Dendritic cell treated with granulocyte-macrophage colony-stimulating factor and Interleukin-4, amounts not matched to agents 40 ng/mL and 50 ng/mL, for 4 days (primary cell): ENCODE data around the gene PALM2AKAP2.
"Not testable (repeated sequence)": the region's sequence is repeated elsewhere in the genome, so short reads cannot be mapped to it uniquely, and the experiment has no call there.

Experiments
- H3K27ac Mint-ChIP-seq: one replicate; pipeline ENCODE4 v1.8.0; 2022; ENCODE audit warnings: mild to moderate bottlenecking, mixed read lengths
- H3K27me3 Mint-ChIP-seq: one replicate; pipeline ENCODE4 v1.8.0; 2022; ENCODE audit warnings: mild to moderate bottlenecking, mixed read lengths
- H3K36me3 Mint-ChIP-seq: one replicate; pipeline ENCODE4 v1.8.0; 2022; ENCODE audit warnings: low read depth, mixed read lengths
- H3K4me1 Mint-ChIP-seq: one replicate; pipeline ENCODE4 v1.8.0; 2022; ENCODE audit warnings: low read depth, mixed read lengths
- H3K4me3 Mint-ChIP-seq: one replicate; pipeline ENCODE4 v1.8.0; 2022; ENCODE audit warnings: mild to moderate bottlenecking, moderate library complexity, mixed read lengths
- H3K9me3 Mint-ChIP-seq: one replicate; pipeline ENCODE4 v1.8.0; 2022; ENCODE audit warnings: mixed read lengths
- intact Hi-C: fragments of 100-400 bp; cut with micrococcal nuclease; formaldehyde crosslinking; loops from one replicate; pipeline ENCODE4 v1.15.0; 2022

PALM2AKAP2 gene

DNA sequence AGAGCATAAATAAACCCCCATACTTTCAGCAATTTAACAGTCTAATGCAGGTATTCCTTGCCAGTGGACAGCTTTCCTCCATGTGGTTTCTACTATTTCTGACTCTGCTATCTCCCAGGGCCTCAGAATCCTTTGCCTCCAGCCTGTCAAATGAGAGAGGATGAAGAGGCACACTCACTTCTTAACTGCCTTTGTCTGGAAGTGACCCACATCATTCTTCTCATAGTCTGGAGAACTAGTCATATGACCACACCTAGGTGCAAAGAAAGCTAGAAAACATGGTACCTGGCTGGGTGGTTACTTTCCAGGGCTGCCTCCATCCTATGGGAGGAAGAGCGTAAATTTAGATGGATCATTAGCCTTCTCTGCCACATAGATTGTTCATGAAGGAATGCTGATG, 22.5 kb downstream of the PALM2AKAP2 start:
- Mint-ChIP-seq H3K36me3 (no peaks in the 10 kb centered on the region), H3K4me1 (no peaks in the 10 kb centered on the region), H3K4me3 (no peak overlapping the region), H3K27me3 (peaks cover 7% of the 10 kb centered on the region), H3K27ac (no peak overlapping the region), H3K9me3 (no peaks in the 10 kb centered on the region)
- intact Hi-C loops: no loop called here

GRCh38 chr9:109805050-109805449, 25.1 kb downstream of the PALM2AKAP2 start:
- Mint-ChIP-seq H3K27ac (no peak overlapping the region), H3K9me3 (no peaks in the 10 kb centered on the region), H3K36me3 (no peaks in the 10 kb centered on the region), H3K4me3 (no peak overlapping the region), H3K27me3 (peaks cover 9% of the 10 kb centered on the region), H3K4me1 (no peaks in the 10 kb centered on the region)
- intact Hi-C loops: no loop called here

DNA sequence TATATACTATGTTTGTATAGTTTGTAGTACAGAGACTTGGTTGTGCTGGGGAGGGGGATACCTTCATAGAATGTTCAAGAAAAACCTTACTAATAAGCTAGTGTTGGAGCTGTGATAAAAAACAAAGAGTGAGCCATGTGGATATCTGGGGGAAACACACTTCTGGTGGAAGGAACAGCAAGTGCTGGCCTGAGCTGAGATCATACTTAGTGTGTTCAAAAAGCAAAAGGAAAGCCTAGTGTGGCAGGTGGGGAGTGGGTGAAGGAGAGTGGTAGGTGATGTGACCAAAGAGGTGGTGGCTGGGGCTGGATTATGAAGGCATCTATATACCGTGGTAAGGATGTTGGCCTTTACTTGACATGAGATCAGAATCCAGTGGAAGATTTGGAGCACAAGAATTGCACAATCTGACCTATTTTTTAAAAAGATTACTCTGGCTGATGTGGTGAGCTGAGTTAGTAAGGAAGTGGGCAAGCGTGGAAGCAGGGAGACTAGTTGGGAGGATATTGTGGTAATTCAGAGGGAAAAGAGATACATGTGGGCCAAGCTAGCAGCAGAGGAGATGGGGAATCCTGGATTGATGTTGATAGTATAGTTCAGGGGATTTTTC, 26.6 kb downstream of the PALM2AKAP2 start:
- Mint-ChIP-seq H3K36me3 (no peaks in the 10 kb centered on the region), H3K4me1 (no peaks in the 10 kb centered on the region), H3K4me3 (no peak overlapping the region), H3K27me3 (peaks cover 13% of the 10 kb centered on the region), H3K9me3 (no peaks in the 10 kb centered on the region), H3K27ac (no peak overlapping the region)
- intact Hi-C loops: no loop called here

DNA sequence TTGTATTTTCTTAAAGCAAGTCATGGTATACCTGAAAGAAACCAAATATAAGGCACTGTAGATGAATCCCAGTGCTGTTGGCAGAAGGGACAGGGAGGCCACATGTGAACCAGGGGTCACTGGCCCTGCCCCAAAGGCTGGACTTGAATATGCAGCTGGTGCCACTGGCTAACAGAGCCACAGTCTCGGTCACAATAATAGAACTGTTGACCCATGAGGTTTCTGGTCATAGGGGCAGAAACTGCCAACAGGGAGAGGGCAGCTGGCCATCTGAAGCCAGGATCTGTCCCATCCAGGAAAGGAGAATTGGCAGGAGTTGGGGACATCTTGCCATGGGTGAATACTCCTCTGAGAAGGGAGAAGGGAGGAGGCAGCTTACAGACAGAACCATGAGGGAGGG, 31.9 kb downstream of the PALM2AKAP2 start:
- no peak overlapping the region for H3K4me3 Mint-ChIP-seq
- intact Hi-C loops: no loop called here
- H3K27ac Mint-ChIP-seq: no peak overlapping the region
- no peaks in the 10 kb centered on the region for H3K36me3 Mint-ChIP-seq
- H3K9me3 Mint-ChIP-seq: no peaks in the 10 kb centered on the region
- peaks cover 14% of the 10 kb centered on the region for H3K27me3 Mint-ChIP-seq
- no peaks in the 10 kb centered on the region for H3K4me1 Mint-ChIP-seq

DNA sequence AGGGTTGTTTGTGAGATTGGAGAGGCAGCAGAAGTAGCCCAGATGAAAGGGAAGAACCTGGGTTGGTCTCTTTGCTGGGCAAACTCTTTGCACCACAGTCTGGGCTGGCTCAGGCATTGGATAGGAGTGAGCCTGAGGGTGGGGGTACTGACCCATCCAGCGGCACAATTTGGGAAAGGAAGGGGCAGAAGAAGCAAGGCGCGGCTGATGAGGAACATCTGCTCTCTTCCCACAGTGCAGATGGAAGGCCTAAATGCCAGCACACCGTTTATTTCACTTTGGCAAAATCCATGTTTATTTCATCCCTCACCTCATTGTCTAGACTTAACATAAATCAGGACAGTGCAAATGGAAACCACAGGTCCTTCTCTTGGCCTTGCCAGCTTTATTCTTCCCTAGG, 32.3 kb downstream of the PALM2AKAP2 start:
- H3K36me3 Mint-ChIP-seq: no peaks in the 10 kb centered on the region
- H3K27me3 Mint-ChIP-seq: peaks cover 14% of the 10 kb centered on the region
- no peaks in the 10 kb centered on the region for H3K9me3 Mint-ChIP-seq
- H3K27ac Mint-ChIP-seq: no peak overlapping the region
- H3K4me3 Mint-ChIP-seq: no peak overlapping the region
- H3K4me1 Mint-ChIP-seq: no peaks in the 10 kb centered on the region
- intact Hi-C loops: no loop called here

GRCh38 chr9:109812818-109813281, 32.9 kb downstream of the PALM2AKAP2 start:
- H3K27ac Mint-ChIP-seq: no peak overlapping the region
- intact Hi-C loops: no loop called here
- H3K27me3 Mint-ChIP-seq: peaks cover 14% of the 10 kb centered on the region
- H3K36me3 Mint-ChIP-seq: no peaks in the 10 kb centered on the region
- H3K4me1 Mint-ChIP-seq: no peaks in the 10 kb centered on the region
- no peak overlapping the region for H3K4me3 Mint-ChIP-seq
- H3K9me3 Mint-ChIP-seq: no peaks in the 10 kb centered on the region

- Mint-ChIP-seq H3K27me3 (peaks cover 12% of the 10 kb centered on the region), H3K4me1 (no peaks in the 10 kb centered on the region), H3K36me3 (no peaks in the 10 kb centered on the region), H3K9me3 (no peaks in the 10 kb centered on the region), H3K27ac (no peak overlapping the region), H3K4me3 (no peak overlapping the region)
- intact Hi-C loops: no loop called here
Observed at GRCh38 chr9:109813303-109813702, 33.3 kb downstream of the PALM2AKAP2 start.

DNA sequence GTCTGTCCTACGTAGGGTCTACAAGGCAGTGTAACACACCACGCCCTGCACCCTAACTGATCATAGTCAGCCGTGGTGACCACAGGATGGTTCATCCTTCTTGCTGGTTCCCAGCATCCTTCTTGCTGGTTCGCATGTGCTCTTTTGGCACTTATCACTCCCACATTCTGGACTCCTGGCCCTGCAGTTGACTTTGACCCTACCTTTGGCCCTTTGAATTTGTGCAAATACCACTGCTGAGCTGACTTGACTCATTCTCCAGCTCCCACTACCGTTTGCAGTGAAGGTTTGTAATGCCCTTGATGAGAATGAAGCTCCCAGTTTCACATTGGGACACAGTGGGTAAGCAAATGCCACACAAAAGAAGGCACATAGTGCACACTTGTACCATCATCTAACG, 33.8 kb downstream of the PALM2AKAP2 start:
- Mint-ChIP-seq H3K36me3 (no peaks in the 10 kb centered on the region), H3K4me1 (no peaks in the 10 kb centered on the region), H3K4me3 (no peak overlapping the region), H3K27ac (no peak overlapping the region), H3K9me3 (no peaks in the 10 kb centered on the region), H3K27me3 (peaks cover 12% of the 10 kb centered on the region)
- intact Hi-C loops: no loop called here

DNA sequence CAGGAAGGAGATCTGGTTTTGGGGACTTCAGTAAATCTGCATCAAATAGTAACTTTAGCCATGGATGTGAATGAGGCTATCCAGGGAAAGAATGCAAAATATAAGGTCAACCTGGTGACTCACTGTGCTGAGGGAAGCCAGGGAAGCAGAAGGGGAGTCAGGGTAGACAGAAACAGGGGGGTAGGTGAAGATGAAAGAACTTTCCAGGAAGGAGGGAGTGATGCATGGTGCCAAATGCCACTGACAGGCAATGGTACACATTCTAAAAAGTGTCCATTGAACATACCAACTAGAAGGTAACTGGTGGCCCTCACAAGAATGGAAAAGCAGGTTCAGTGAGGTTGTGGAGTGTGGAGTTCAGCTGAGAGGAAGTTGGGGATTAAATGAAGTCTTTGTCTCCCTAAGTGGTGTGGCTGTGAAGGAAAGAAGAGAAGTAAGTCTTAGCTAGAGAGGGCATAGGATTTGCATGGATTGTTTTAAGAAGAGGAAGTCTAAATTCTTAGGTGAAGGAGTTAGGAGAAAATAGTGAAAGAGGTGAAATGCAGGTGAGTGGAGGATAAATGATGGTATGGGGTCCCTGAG, 35.5 kb downstream of the PALM2AKAP2 start:
- Mint-ChIP-seq H3K27ac (no peak overlapping the region), H3K27me3 (peaks cover 10% of the 10 kb centered on the region), H3K9me3 (no peaks in the 10 kb centered on the region), H3K4me1 (no peaks in the 10 kb centered on the region), H3K4me3 (no peak overlapping the region), H3K36me3 (no peaks in the 10 kb centered on the region)
- intact Hi-C loops: no loop called here

DNA sequence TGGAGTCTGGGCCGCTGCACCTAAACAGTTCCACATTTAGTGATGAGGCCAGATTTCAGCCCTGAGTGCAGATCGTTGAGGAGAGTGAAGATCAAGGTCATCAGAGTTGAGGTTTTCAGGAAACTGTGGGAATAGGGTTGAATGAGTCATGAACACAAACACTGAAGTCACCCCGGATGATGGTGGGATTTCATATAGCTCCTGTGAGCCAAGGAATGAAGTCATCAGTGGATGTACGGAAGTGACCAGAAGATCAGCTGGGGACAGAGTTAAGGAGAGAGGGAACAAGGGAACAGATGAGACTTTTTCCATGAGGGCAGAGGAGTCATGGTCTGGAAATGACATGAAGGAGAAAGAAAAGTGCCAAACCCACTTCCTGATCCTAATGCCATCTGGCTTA, 36.5 kb downstream of the PALM2AKAP2 start:
- Mint-ChIP-seq H3K9me3 (no peaks in the 10 kb centered on the region), H3K27me3 (peaks cover 6% of the 10 kb centered on the region), H3K4me1 (no peaks in the 10 kb centered on the region), H3K36me3 (no peaks in the 10 kb centered on the region), H3K27ac (no peak overlapping the region), H3K4me3 (no peak overlapping the region)
- intact Hi-C loops: no loop called here

- intact Hi-C loops: no loop called here
- Mint-ChIP-seq H3K27ac (no peak overlapping the region), H3K27me3 (peaks cover 4% of the 10 kb centered on the region), H3K36me3 (no peaks in the 10 kb centered on the region), H3K4me3 (no peak overlapping the region), H3K9me3 (no peaks in the 10 kb centered on the region), H3K4me1 (no peaks in the 10 kb centered on the region)
Observed at GRCh38 chr9:109817146-109817845, 37.3 kb downstream of the PALM2AKAP2 start.

DNA sequence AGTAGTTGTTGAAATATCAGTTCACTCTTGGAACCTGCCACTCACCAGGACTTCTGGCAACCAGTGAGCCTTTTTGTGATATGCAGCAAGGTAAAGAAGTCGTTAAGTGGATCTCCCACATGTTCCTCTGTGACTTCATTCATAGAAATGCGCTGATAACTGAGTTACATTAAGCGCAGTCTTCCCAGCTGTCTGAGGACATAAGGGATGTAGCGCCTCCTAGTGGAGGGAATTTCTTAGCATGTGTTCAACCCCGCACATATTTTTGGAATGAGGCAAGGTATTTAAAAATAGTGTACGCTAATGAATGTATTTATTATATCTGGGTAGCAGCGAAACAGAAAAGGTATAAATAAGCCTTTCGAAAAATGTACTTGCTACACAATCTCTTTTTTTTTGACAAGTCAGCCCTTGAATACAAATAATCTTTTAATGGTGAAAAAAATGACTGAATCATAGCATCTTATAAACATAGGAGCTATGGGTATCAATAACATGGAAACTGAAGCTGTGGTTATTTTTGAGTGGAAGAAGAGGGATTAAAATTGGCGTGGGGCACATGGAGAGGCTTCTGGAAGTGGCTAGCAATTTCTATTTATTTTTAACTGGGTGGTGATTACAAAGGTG, 38.0 kb downstream of the PALM2AKAP2 start:
- intact Hi-C loops: no loop called here
- Mint-ChIP-seq H3K4me3 (no peak overlapping the region), H3K27me3 (peaks cover 4% of the 10 kb centered on the region)

GRCh38 chr9:109821711-109822110, 41.7 kb downstream of the PALM2AKAP2 start:
- intact Hi-C loops: no loop called here
- no peaks in the 10 kb centered on the region for H3K36me3 Mint-ChIP-seq
- no peak overlapping the region for H3K27ac Mint-ChIP-seq
- H3K9me3 Mint-ChIP-seq: no peaks in the 10 kb centered on the region
- peaks cover 12% of the 10 kb centered on the region for H3K27me3 Mint-ChIP-seq
- H3K4me1 Mint-ChIP-seq: no peaks in the 10 kb centered on the region
- H3K4me3 Mint-ChIP-seq: no peak overlapping the region

More for the DNA sequence above, 38.0 kb downstream of the PALM2AKAP2 start:
- no peaks in the 10 kb centered on the region for H3K4me1 Mint-ChIP-seq
- H3K36me3 Mint-ChIP-seq: no peaks in the 10 kb centered on the region
- no peak overlapping the region for H3K27ac Mint-ChIP-seq
- H3K9me3 Mint-ChIP-seq: no peaks in the 10 kb centered on the region

DNA sequence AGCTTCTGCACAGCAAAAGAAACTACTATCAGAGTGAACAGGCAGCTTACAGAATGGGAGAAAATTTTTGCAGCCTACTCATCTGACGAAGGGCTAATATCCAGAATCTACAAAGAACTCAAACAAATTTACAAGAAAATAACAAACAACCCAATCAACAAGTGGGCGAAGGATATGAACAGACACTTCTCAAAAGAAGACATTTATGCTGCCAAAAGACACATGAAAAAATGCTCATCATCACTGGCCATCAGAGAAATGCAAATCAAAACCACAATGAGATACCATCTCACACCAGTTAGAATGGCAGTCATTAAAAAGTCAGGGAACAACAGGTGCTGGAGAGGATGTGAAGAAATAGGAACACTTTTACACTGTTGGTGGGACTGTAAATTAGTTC, 45.4 kb downstream of the PALM2AKAP2 start:
- H3K27ac Mint-ChIP-seq, H3K9me3 Mint-ChIP-seq, H3K4me1 Mint-ChIP-seq, H3K4me3 Mint-ChIP-seq, H3K36me3 Mint-ChIP-seq, intact Hi-C loops: not testable (repeated sequence)
- H3K27me3 Mint-ChIP-seq: peaks cover 23% of the 10 kb centered on the region
